H1 (cell line): ENCODE data around the gene AHCY. TPM values are rescaled to one million over a fixed set of nuclear protein-coding genes. Genes with fewer than 3 reads are reported as not detected.

Experiments
- CTCF ChIA-PET: fragments of 300-600 bp; sonication (Branson Sonifier 250); formaldehyde crosslinking; loops from one replicate; lab custom pipeline; 2021; ENCODE audit not compliant: partially characterized antibody; lab: Charles Lee
- POLR2A ChIA-PET: fragments of 300-600 bp; sonication (Branson Sonifier 250); formaldehyde crosslinking; loops from one replicate; lab custom pipeline; 2021; ENCODE audit warnings: inconsistent platforms; ENCODE audit not compliant: partially characterized antibody; lab: Charles Lee
- DNase-seq, 2 experiments: peaks; one replicate each; pipeline versions ENCODE4 v3.0.0 to v3.0.0-alpha.2; 2010 to 2022; ENCODE audit warnings: low spot score in 2 of 2, low read depth in 1 of 2, mixed read lengths in 1 of 2
- FAIRE-seq: peaks from 2 replicates; lab custom pipeline; 2011; peaks lifted over from hg19 to GRCh38; lab: Jason Lieb, UNC
- H2AFZ ChIP-seq: 2 replicates; pipeline ENCODE4 v1.8.1; 2012; ENCODE audit warnings: low read length, inconsistent platforms
- H2AK5ac ChIP-seq: 2 replicates; pipeline ENCODE4 v1.6.1; 2013; ENCODE audit warnings: low read depth, low read length
- H2BK120ac ChIP-seq: replicated peaks from 2 replicates; pipeline ENCODE3; 2013; ENCODE audit warnings: low read depth, low read length, inconsistent platforms
- H2BK12ac ChIP-seq: 2 replicates; pipeline ENCODE4 v1.6.1; 2013; ENCODE audit warnings: low read depth, low read length
- H2BK15ac ChIP-seq: 2 replicates; pipeline ENCODE4 v1.6.1; 2013; ENCODE audit warnings: low read length
- H2BK20ac ChIP-seq: 2 replicates; pipeline ENCODE4 v1.6.1; 2013; ENCODE audit warnings: low read length
- H2BK5ac ChIP-seq: 2 replicates; pipeline ENCODE4 v1.6.1; 2013; ENCODE audit warnings: low read depth, low read length
- H3K14ac ChIP-seq: 2 replicates; pipeline ENCODE4 v1.6.1; 2013; ENCODE audit warnings: inconsistent platforms; ENCODE audit not compliant: insufficient read length
- H3K18ac ChIP-seq: 2 replicates; pipeline ENCODE4 v1.6.1; 2013; ENCODE audit warnings: low read length; ENCODE audit errors: extremely low read depth
- H3K23ac ChIP-seq: 2 replicates; pipeline ENCODE4 v1.6.1; 2013; ENCODE audit warnings: inconsistent platforms; ENCODE audit not compliant: insufficient read length
- H3K23me2 ChIP-seq: 2 replicates; pipeline ENCODE4 v1.6.1; 2013; ENCODE audit warnings: low read depth, low read length
- H3K27ac ChIP-seq: 2 replicates; pipeline ENCODE4 v1.6.1; 2011; ENCODE audit warnings: low read depth, low read length, inconsistent platforms
- H3K27me3 ChIP-seq, 4 experiments: replicated peaks in 1 of 4; 1 replicate in 1 of 4; 2 replicates in 3 of 4; pipeline versions ENCODE4 v1.6.1 to v1.8.1; 2011 to 2013; ENCODE audit warnings: low read length in 3 of 4, mild to moderate bottlenecking in 3 of 4, inconsistent platforms in 2 of 4, mixed read lengths in 2 of 4, moderate library complexity in 1 of 4; ENCODE audit not compliant: control insufficient read depth in 3 of 4, insufficient read depth in 3 of 4; ENCODE audit errors: extremely low read depth in 1 of 4
- H3K36me3 ChIP-seq, 4 experiments: 2 replicates each; pipeline versions ENCODE4 v1.6.1 to v1.8.1; 2011 to 2013; ENCODE audit warnings: mild to moderate bottlenecking in 4 of 4, low read length in 3 of 4, moderate library complexity in 2 of 4, control low read depth in 1 of 4, inconsistent platforms in 1 of 4; ENCODE audit not compliant: insufficient read depth in 4 of 4, control insufficient read depth in 2 of 4
- H3K4ac ChIP-seq: replicated peaks from 2 replicates; pipeline ENCODE3; 2013; ENCODE audit warnings: low read length, low read depth, mixed read lengths, inconsistent platforms; ENCODE audit not compliant: insufficient read length
- H3K4me1 ChIP-seq, 4 experiments: replicated peaks in 1 of 4; 1 replicate in 1 of 4; 2 replicates in 3 of 4; pipeline versions ENCODE4 v1.6.1 to v1.8.1; 2011 to 2013; ENCODE audit warnings: low read length in 3 of 4, inconsistent platforms in 2 of 4, mixed read lengths in 1 of 4; ENCODE audit not compliant: insufficient read depth in 4 of 4, control insufficient read depth in 3 of 4
- H3K4me2 ChIP-seq, 2 experiments: 2 replicates each; pipeline versions ENCODE4 v1.6.1 to v1.8.1; 2011 to 2013; ENCODE audit warnings: low read depth in 2 of 2, low read length in 2 of 2, control low read depth in 1 of 2, inconsistent platforms in 1 of 2, mild to moderate bottlenecking in 1 of 2; ENCODE audit not compliant: insufficient read depth in 1 of 2
- H3K4me3 ChIP-seq, 4 experiments: fragments of 200-600, 300-600 bp in 1 of 4; sonication (generic), shearing (Covaris generic), sonication (Bioruptor Twin) in 1 of 4; 2 replicates each; pipeline versions ENCODE4 v1.5.1 to v1.8.1; 2011 to 2016; ENCODE audit warnings: low read length in 4 of 4, low read depth in 3 of 4, control low read depth in 2 of 4, inconsistent platforms in 2 of 4, mild to moderate bottlenecking in 2 of 4, mixed read lengths in 1 of 4, moderate library complexity in 1 of 4; ENCODE audit not compliant: insufficient read depth in 2 of 4; ENCODE audit errors: extremely low read depth in 1 of 4
- H3K56ac ChIP-seq: replicated peaks from 2 replicates; pipeline ENCODE3; 2013; ENCODE audit warnings: low read depth, mild to moderate bottlenecking, mixed read lengths, low read length, inconsistent platforms; ENCODE audit not compliant: insufficient read length
- H3K79me1 ChIP-seq: 2 replicates; pipeline ENCODE4 v1.6.1; 2013; ENCODE audit warnings: low read depth, low read length, control low read depth
- H3K79me2 ChIP-seq, 2 experiments: 2 replicates each; pipeline versions ENCODE4 v1.6.1 to v1.8.1; 2012 to 2013; ENCODE audit warnings: low read length in 2 of 2, mild to moderate bottlenecking in 2 of 2, inconsistent platforms in 1 of 2; ENCODE audit not compliant: insufficient read depth in 2 of 2, control insufficient read depth in 1 of 2
- H3K9ac ChIP-seq, 4 experiments: replicated peaks in 1 of 4; 1 replicate in 1 of 4; 2 replicates in 3 of 4; pipeline versions ENCODE4 v1.6.1 to v1.8.1; 2011 to 2013; ENCODE audit warnings: low read depth in 3 of 4, low read length in 3 of 4, control low read depth in 2 of 4, mild to moderate bottlenecking in 2 of 4, moderate library complexity in 2 of 4, inconsistent platforms in 1 of 4; ENCODE audit errors: extremely low read depth in 1 of 4
- H3K9me3 ChIP-seq, 2 experiments: 2 replicates each; pipeline versions ENCODE4 v1.6.1 to v1.8.1; 2012 to 2013; ENCODE audit warnings: mild to moderate bottlenecking in 2 of 2, moderate library complexity in 2 of 2, control low read depth in 1 of 2, inconsistent platforms in 1 of 2, low read depth in 1 of 2, low read length in 1 of 2, mixed read lengths in 1 of 2; ENCODE audit not compliant: insufficient read depth in 2 of 2
- H4K20me1 ChIP-seq, 2 experiments: replicated peaks in 1 of 2; 2 replicates each; pipeline versions ENCODE3 to v1.8.1; 2011 to 2013; ENCODE audit warnings: inconsistent platforms in 2 of 2, low read length in 2 of 2, mild to moderate bottlenecking in 1 of 2; ENCODE audit not compliant: insufficient read depth in 2 of 2, control insufficient read depth in 1 of 2
- H4K5ac ChIP-seq: 2 replicates; pipeline ENCODE4 v1.6.1; 2013; ENCODE audit warnings: low read length, low read depth, mixed read lengths, inconsistent platforms; ENCODE audit not compliant: insufficient read length
- H4K8ac ChIP-seq: 2 replicates; pipeline ENCODE4 v1.8.0; 2013; ENCODE audit warnings: mild to moderate bottlenecking, moderate library complexity, low read length, inconsistent platforms; ENCODE audit not compliant: insufficient read depth; ENCODE audit errors: extremely low read depth
- H4K91ac ChIP-seq: replicated peaks from 2 replicates; pipeline ENCODE3; 2013; ENCODE audit warnings: low read length, mixed read lengths, inconsistent platforms; ENCODE audit not compliant: insufficient read length
- BCL11A ChIP-seq, 2 experiments: IDR thresholded peaks; one replicate each; pipeline ENCODE4 v1.6.1; 2011; ENCODE audit warnings: low read depth in 2 of 2, low read length in 2 of 2, mild to moderate bottlenecking in 2 of 2
- BRCA1 ChIP-seq: IDR thresholded peaks from 2 replicates; pipeline ENCODE4 v1.6.1; 2012; ENCODE audit warnings: low read depth, low read length, improper control_type of control experiment
- CHD2 ChIP-seq: IDR thresholded peaks from 2 replicates; pipeline ENCODE4 v1.6.1; 2012; ENCODE audit warnings: low read length, improper control_type of control experiment
- CREB1 ChIP-seq: IDR thresholded peaks from 2 replicates; pipeline ENCODE4 v1.6.1; 2012; ENCODE audit warnings: inconsistent platforms
- FOSL1 ChIP-seq: IDR thresholded peaks from 2 replicates; pipeline ENCODE4 v1.6.1; 2011; ENCODE audit warnings: mild to moderate bottlenecking, low read depth, low read length, moderate library complexity; ENCODE audit not compliant: insufficient read depth
- JUND ChIP-seq: IDR thresholded peaks from 2 replicates; pipeline ENCODE4 v1.6.1; 2011; ENCODE audit warnings: mild to moderate bottlenecking, improper control_type of control experiment, low read length
- KDM5A ChIP-seq: fragments of 200-600 bp; IDR thresholded peaks from 2 replicates; pipeline ENCODE4 v1.7.1; 2012; ENCODE audit warnings: mild to moderate bottlenecking, low read length, inconsistent platforms, mixed read lengths
- MAX ChIP-seq: IDR thresholded peaks from 2 replicates; pipeline ENCODE4 v1.6.1; 2012; ENCODE audit warnings: inconsistent platforms
- POLR2A ChIP-seq, 2 experiments: IDR thresholded peaks; 1 replicate in 1 of 2; 2 replicates in 1 of 2; pipeline ENCODE4 v1.6.1; 2011; ENCODE audit warnings: low read depth in 2 of 2, low read length in 2 of 2, mild to moderate bottlenecking in 2 of 2; ENCODE audit errors: control extremely low read depth in 1 of 2
- RAD21 ChIP-seq, 2 experiments: IDR thresholded peaks in 1 of 2; conservative IDR thresholded peaks in 1 of 2; 2 replicates each; pipeline ENCODE4 v1.6.1; 2011; ENCODE audit warnings: low read depth in 2 of 2, low read length in 2 of 2, improper control_type of control experiment in 1 of 2, inconsistent platforms in 1 of 2, mild to moderate bottlenecking in 1 of 2, moderate library complexity in 1 of 2
- RBBP5 ChIP-seq: IDR thresholded peaks from 2 replicates; pipeline ENCODE4 v1.7.1; 2012; ENCODE audit warnings: low read depth, mild to moderate bottlenecking, inconsistent platforms, low read length, moderate library complexity, borderline replicate concordance
- SAP30 ChIP-seq: fragments of 300-600 bp; sonication (generic); IDR thresholded peaks from 2 replicates; pipeline ENCODE4 v1.7.1; 2012; ENCODE audit warnings: low read length, moderate library complexity, mild to moderate bottlenecking, inconsistent platforms; ENCODE audit not compliant: insufficient read depth, insufficient replicate concordance
- SIX5 ChIP-seq: IDR thresholded peaks from 2 replicates; pipeline ENCODE4 v1.6.1; 2011; ENCODE audit warnings: mild to moderate bottlenecking, low read depth, low read length
- TBP ChIP-seq: IDR thresholded peaks from 2 replicates; pipeline ENCODE4 v1.6.1; 2011; ENCODE audit warnings: low read depth, low read length, improper control_type of control experiment
- YY1 ChIP-seq: IDR thresholded peaks from 2 replicates; pipeline ENCODE4 v1.6.1; 2011; ENCODE audit warnings: low read depth, mild to moderate bottlenecking, low read length
- WGBS, 2 experiments: shearing (Covaris generic) in 1 of 2; methylation state at CpG; one replicate each; pipeline versions ENCODE4 v1.1.6 to v1.1.7; 2013 to 2015; ENCODE audit warnings: low lambda C conversion rate in 2 of 2, mixed read lengths in 2 of 2, inconsistent platforms in 1 of 2, low coverage in 1 of 2, missing lambda C conversion rate in 1 of 2; ENCODE audit not compliant: insufficient replicate concordance in 2 of 2, insufficient coverage in 1 of 2, insufficient read length in 1 of 2; ENCODE audit errors: extremely low coverage in 1 of 2, missing lambda C conversion rate in 1 of 2; 5-methylcytosine and 5-hydroxymethylcytosine counted together
- polyA plus RNA-seq, 7 experiments: library from polyadenylated mRNA; depleted of rRNA in 3 of 7; stranded (reverse) in 5 of 7; unstranded in 2 of 7; fragments of >200 nt in 5 of 7; fragments of 200-250 nt in 2 of 7; gene quantifications; 1 replicate in 5 of 7; 2 replicates in 1 of 7; 4 replicates in 1 of 7; pipeline versions ENCODE4 v1.2.1 to v1.2.3, GENCODE V29; 2011 to 2013; ENCODE audit warnings: missing spikeins in 2 of 7, mixed read lengths in 2 of 7
- total RNA-seq: library from RNA; stranded (reverse); fragmentation: NEBNext Ultra II Directional; extraction: Animal tissue kit (Norgen Biotek cat#: 25700); gene quantifications from 2 replicates; pipeline ENCODE4 v1.2.1, GENCODE V29; 2021

The AHCY gene
- total and polyA plus RNA-seq, 2 of the 8 experiments (the other 6 are each of a cell fraction or from before 2014, with no cell fraction given) = 404 to 638 TPM

DNA sequence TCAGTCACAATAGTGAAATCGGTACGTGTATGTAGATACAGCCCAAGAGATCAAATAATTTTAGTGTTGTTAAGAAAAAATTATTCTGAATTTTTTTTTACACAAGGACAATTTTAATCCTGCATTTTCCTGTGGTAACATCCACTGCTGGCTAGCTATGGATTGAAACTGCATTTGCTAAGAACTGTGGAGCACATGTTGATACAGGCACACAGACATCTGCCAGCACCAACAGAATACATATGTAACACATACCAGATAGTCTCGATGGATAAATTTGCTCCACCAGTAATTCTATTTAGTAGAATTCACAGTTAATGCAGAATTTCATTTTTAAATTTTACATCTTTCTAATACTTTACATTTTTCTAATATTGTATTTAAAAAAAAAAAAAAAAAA is 59.8 kb downstream of the AHCY start:
- CTCF ChIA-PET = no interaction called here
- Histone ChIP-seq H2BK15ac (no peak overlapping the region), H2BK5ac (no peak overlapping the region), H3K36me3 (no peaks in the 10 kb centered on the region), H3K27me3 (no peaks in the 10 kb centered on the region), H3K23ac (no peak overlapping the region), H3K27ac (no peak overlapping the region), H3K23me2 (no peaks in the 10 kb centered on the region), H2AFZ (no peak overlapping the region), H3K4me2 (no peak overlapping the region), H2BK120ac (no peak overlapping the region), H2BK12ac (no peak overlapping the region), H4K5ac (no peak overlapping the region), H3K14ac (no peak overlapping the region), H3K18ac (no peak overlapping the region), H3K79me2 (no peaks in the 10 kb centered on the region), H4K8ac (no peak overlapping the region), H2AK5ac (no peak overlapping the region), H4K20me1 (no peaks in the 10 kb centered on the region), H3K9ac (no peak overlapping the region), H3K79me1 (no peaks in the 10 kb centered on the region), H3K56ac (no peak overlapping the region), H3K4ac (no peak overlapping the region), H3K9me3 (no peaks in the 10 kb centered on the region), H2BK20ac (no peak overlapping the region), H3K4me3 (no peak overlapping the region), H4K91ac (no peak overlapping the region), H3K4me1 (no peaks in the 10 kb centered on the region)
- DNase-seq (no peak), FAIRE-seq (no peak)
- 93% methylated on average over 3 of the region's 3 CpGs; no CpG with 5 or more reads in 1 of the 2 experiments for WGBS, 2 experiments
- TF ChIP-seq RAD21 (IDR thresholded peaks at IDR 0.05 in 1 of 2, conservative IDR thresholded peaks at IDR 0.05 in 1 of 2; ENCODE audit: low read depth in 2 of 2, low read length in 2 of 2) = no peak
- TF ChIP-seq CREB1 = no peak
- no peak for TF ChIP-seq SIX5
- no peak for TF ChIP-seq YY1
- TF ChIP-seq JUND = no peak
- no peak for TF ChIP-seq KDM5A
- TF ChIP-seq BRCA1 = no peak
- no peak for TF ChIP-seq BCL11A (IDR thresholded peaks at IDR 0.05; ENCODE audit: low read depth in 2 of 2, low read length in 2 of 2)
- TF ChIP-seq RBBP5 = no peak
- TF ChIP-seq TBP = no peak
- no peak for TF ChIP-seq FOSL1
- TF ChIP-seq POLR2A (IDR thresholded peaks at IDR 0.05; ENCODE audit: control extremely low read depth in 1 of 2, low read depth in 2 of 2, low read length in 2 of 2) = no peak
- no peak for TF ChIP-seq SAP30
- TF ChIP-seq MAX = no peak
- no peak for TF ChIP-seq CHD2
- POLR2A ChIA-PET = no interaction called here
